ENCODE measurements around the gene SCN9A.

SCN9A gene

DNA sequence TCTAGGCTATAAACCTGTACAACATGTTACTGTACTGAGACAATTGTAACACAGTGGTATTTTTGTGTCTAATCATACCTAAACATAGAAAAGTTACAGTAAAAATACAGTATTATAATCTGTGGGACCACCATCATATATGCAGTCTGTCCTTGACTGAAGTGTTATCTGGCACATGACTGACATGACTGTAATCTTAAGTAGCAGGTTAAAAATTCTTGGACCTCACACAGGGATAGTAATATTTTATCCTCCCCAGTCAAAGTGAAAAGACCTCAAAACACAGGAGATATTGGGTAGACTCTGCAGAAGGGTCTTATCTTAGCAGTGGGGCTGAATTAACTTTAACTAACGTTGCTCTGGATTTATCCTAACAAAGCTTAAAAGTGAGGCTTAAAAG lies 4.9 kb upstream of the SCN9A start:
- CTCF ChIA-PET = no interaction called here
- TF ChIP-seq, protein P1, sequence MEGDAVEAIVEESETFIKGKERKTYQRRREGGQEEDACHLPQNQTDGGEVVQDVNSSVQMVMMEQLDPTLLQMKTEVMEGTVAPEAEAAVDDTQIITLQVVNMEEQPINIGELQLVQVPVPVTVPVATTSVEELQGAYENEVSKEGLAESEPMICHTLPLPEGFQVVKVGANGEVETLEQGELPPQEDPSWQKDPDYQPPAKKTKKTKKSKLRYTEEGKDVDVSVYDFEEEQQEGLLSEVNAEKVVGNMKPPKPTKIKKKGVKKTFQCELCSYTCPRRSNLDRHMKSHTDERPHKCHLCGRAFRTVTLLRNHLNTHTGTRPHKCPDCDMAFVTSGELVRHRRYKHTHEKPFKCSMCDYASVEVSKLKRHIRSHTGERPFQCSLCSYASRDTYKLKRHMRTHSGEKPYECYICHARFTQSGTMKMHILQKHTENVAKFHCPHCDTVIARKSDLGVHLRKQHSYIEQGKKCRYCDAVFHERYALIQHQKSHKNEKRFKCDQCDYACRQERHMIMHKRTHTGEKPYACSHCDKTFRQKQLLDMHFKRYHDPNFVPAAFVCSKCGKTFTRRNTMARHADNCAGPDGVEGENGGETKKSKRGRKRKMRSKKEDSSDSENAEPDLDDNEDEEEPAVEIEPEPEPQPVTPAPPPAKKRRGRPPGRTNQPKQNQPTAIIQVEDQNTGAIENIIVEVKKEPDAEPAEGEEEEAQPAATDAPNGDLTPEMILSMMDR (IDR thresholded peaks at IDR 0.05; ENCODE audit: control extremely low read depth, extremely low read depth, low read depth, missing control alignments) = no peak
- DNase-seq (ENCODE audit: extremely low spot score) = no peak
- POLR2A ChIA-PET = no interaction called here

DNA sequence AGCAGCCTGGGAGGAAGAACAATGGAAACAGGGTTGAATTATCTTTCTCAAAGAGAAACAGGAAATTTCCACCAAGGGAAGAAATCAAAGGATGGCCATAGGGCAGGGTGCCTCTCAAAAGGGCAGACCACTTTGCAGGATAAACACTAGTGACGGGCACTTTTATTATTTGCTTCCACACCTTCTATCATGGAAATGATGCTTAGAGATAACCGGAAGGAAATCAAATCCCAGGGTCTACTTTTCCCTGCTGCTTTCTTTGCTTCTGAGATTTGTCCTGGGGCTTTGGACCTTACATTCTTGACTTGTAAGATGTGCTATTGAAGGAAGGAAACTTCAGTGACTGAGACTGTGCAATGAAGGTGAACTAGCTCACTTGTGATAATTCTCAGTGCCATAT lies 1.1 kb upstream of the SCN9A start:
- POLR2A ChIA-PET = no interaction called here
- DNase-seq (ENCODE audit: extremely low spot score) = no peak
- TF ChIP-seq, protein P1 (IDR thresholded peaks at IDR 0.05; ENCODE audit: control extremely low read depth, extremely low read depth, low read depth, missing control alignments) = no peak
- CTCF ChIA-PET = no interaction called here

DNA sequence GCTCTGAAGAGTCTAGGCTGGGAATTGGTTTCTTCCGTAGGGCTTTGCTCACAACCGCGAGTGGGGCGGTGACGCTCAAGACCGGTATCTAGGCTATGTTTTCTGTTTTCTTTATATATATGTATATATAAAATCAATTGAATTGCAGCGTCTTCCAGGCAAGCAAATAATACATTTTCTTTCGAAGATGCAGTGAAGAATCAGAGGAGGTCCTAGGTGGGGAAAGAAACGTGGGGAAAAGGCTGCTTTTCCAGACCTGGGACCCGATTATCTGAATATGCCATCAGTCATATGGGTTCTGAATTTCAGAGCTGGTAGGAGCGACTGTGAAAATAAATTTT lies 714 bp upstream of the SCN9A start:
- POLR2A ChIA-PET = no interaction called here
- TF ChIP-seq, protein P1 (IDR thresholded peaks at IDR 0.05; ENCODE audit: control extremely low read depth, extremely low read depth, low read depth, missing control alignments) = no peak
- DNase-seq (ENCODE audit: extremely low spot score) = no peak
- CTCF ChIA-PET = no interaction called here

DNA sequence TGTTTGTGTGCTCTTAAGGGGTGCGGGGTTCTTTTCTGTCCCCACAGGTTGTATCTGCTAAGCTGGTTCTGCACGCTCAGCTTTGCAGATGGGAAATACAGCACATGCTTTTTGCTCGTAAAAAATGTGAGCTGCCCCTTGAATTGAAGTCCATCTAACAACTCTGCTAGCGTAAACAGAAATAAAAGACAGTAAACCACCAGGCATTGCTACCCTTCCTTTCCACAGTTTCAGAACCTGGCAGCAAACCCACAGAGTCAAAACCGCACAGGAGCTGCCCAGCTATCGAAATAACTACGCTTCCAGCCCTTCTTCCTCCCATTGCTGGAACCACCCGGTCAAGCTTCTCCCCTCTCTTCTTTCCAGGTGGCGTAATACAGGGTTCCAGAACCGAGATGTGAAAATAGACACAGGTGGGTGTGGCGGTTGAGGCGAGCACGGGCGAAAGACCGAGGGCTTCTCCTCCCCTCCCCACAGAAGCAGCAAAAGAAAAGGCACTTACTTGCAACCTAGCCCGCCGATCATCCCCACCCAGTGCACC lies 479 bp downstream of the SCN9A start:
- TF ChIP-seq, protein P1 (IDR thresholded peaks at IDR 0.05; ENCODE audit: control extremely low read depth, extremely low read depth, low read depth, missing control alignments) = no peak
- ChIA-PET CTCF (interaction anchor here (2.1 kb wide), 1 partner anchor 15 kb away, joined by 7 read pairs; no protein-coding TSS in a partner anchor), POLR2A (no interaction called here)
- DNase-seq (ENCODE audit: extremely low spot score) = no peak

DNA sequence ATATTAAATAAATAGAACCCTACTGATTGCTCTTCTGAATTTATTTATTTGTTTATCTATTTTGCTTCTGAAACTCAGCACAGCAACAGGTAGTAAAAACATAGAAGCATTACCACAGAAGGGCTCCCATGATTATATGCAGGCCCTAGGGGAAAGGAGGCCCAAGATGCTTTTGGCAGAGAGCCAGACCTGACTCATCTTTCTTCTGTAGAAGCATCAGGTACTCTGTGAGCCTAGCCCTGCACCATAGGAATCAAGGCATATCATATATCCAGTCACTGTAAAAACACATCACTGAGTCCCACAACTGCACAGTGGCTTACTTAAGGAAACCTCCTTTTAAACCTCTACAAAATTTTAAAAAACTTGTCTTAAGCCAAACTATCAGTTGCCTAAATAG lies 1.8 kb downstream of the SCN9A start:
- POLR2A ChIA-PET = no interaction called here
- DNase-seq (ENCODE audit: extremely low spot score) = no peak

DNA sequence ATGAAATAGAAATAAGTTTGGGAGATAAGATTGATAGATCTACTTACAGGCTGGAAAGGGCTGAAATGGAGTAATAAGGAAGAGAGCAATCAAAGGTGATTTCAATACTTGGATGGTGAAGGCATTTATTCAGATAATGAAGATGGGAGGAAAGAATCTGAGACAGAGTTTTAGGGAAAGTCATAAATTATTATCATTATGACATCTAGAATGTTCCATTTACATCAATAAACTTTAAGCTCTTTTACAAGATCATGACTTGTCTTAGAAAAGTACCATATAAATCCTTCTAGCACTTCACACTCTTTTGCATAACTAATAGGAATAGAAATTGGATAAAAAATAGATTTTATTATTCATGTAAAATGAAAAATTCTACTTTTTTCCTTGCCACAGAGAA lies 2.2 kb downstream of the SCN9A start:
- DNase-seq (ENCODE audit: extremely low spot score) = no peak
- ChIA-PET POLR2A (no interaction called here), CTCF (no interaction called here)
- TF ChIP-seq, protein P1 (IDR thresholded peaks at IDR 0.05; ENCODE audit: control extremely low read depth, extremely low read depth, low read depth, missing control alignments) = no peak

More for the DNA sequence above, 1.8 kb downstream of the SCN9A start:
- TF ChIP-seq, protein P1 (IDR thresholded peaks at IDR 0.05; ENCODE audit: control extremely low read depth, extremely low read depth, low read depth, missing control alignments) = no peak
- CTCF ChIA-PET = interaction anchor here (2.1 kb wide), 1 partner anchor 14 kb away, joined by 7 read pairs; no protein-coding TSS in a partner anchor

DNA sequence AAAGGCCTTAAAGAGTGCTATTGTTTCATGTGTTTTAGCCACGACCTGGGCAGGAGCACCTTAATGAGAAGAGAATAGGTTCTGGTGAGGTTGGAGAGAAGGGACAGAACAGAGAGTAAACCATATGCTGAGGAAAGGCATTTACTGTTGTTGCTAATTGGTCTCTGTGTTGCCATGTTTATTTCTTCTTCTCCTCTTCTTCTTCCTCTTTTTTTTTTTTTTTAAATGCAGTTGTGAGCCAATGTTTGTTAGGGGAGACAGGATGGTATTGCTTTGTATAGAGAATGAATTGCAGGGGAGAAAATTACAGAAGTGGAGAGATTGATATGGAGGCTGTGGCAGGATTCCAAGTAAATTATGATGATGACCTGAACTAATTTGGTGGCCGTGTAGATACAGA lies 2.6 kb downstream of the SCN9A start:
- ChIA-PET CTCF (no interaction called here), POLR2A (no interaction called here)
- TF ChIP-seq, protein P1 (IDR thresholded peaks at IDR 0.05; ENCODE audit: control extremely low read depth, extremely low read depth, low read depth, missing control alignments) = no peak
- DNase-seq (ENCODE audit: extremely low spot score) = no peak
